Keratinocyte (primary cell): ENCODE results near the gene USP34. TPM values are rescaled to one million over a fixed set of nuclear protein-coding genes. Genes with fewer than 3 reads are reported as not detected.

Experiments
- DNase-seq: peaks from one replicate; pipeline ENCODE4 v3.0.0-alpha.2; 2011; ENCODE audit warnings: low read depth, missing footprints, low spot score
- FAIRE-seq: peaks from 2 replicates; lab custom pipeline; 2011; peaks lifted over from hg19 to GRCh38; lab: Jason Lieb, UNC
- H2AFZ ChIP-seq: 2 replicates; pipeline ENCODE4 v1.6.0; 2012; ENCODE audit warnings: low read length, control low read depth, inconsistent platforms; ENCODE audit not compliant: control insufficient read depth
- H3K27ac ChIP-seq: 2 replicates; pipeline ENCODE4 v1.5.1; 2011; ENCODE audit warnings: low read length; ENCODE audit not compliant: control insufficient read depth, insufficient read depth
- H3K27me3 ChIP-seq: 3 replicates; pipeline ENCODE4 v1.6.0; 2011; ENCODE audit warnings: low read length; ENCODE audit not compliant: control insufficient read depth, insufficient read depth; ENCODE audit errors: extremely low read depth
- H3K36me3 ChIP-seq, 2 experiments: 2 replicates in 1 of 2; 3 replicates in 1 of 2; pipeline ENCODE4 v1.5.1; 2011; ENCODE audit warnings: low read length in 2 of 2, mild to moderate bottlenecking in 1 of 2; ENCODE audit not compliant: control insufficient read depth in 2 of 2, insufficient read depth in 2 of 2; ENCODE audit errors: extremely low read depth in 1 of 2
- H3K4me1 ChIP-seq: 3 replicates; pipeline ENCODE4 v1.5.1; 2011; ENCODE audit warnings: low read length; ENCODE audit not compliant: control insufficient read depth, insufficient read depth; ENCODE audit errors: extremely low read depth
- H3K4me2 ChIP-seq: 3 replicates; pipeline ENCODE4 v1.6.0; 2011; ENCODE audit warnings: low read depth, low read length; ENCODE audit not compliant: control insufficient read depth, insufficient read depth; ENCODE audit errors: extremely low read depth
- H3K4me3 ChIP-seq, 3 experiments: fragments of 200-600 bp in 1 of 3; sonication (generic) in 1 of 3; 2 replicates in 2 of 3; 3 replicates in 1 of 3; pipeline ENCODE4 v1.5.1; 2011 to 2016; ENCODE audit warnings: low read length in 3 of 3, mild to moderate bottlenecking in 3 of 3, control low read depth in 2 of 3, inconsistent platforms in 1 of 3, low read depth in 1 of 3, mixed read lengths in 1 of 3, mixed run types in 1 of 3, moderate library complexity in 1 of 3; ENCODE audit not compliant: control insufficient read depth in 2 of 3, insufficient read depth in 2 of 3; ENCODE audit errors: extremely low read depth in 1 of 3
- H3K79me2 ChIP-seq: 2 replicates; pipeline ENCODE4 v1.6.0; 2012; ENCODE audit warnings: low read length; ENCODE audit not compliant: control insufficient read depth, insufficient read depth
- H3K9ac ChIP-seq: 3 replicates; pipeline ENCODE4 v1.6.0; 2011; ENCODE audit warnings: low read length; ENCODE audit not compliant: control insufficient read depth, insufficient read depth; ENCODE audit errors: extremely low read depth
- H3K9me1 ChIP-seq: 3 replicates; pipeline ENCODE4 v1.6.0; 2011; ENCODE audit warnings: low read length; ENCODE audit not compliant: control insufficient read depth, insufficient read depth; ENCODE audit errors: extremely low read depth
- H3K9me3 ChIP-seq: 2 replicates; pipeline ENCODE4 v1.5.1; 2012; ENCODE audit warnings: low read depth, low read length; ENCODE audit not compliant: control insufficient read depth
- H4K20me1 ChIP-seq: 3 replicates; pipeline ENCODE4 v1.6.0; 2011; ENCODE audit warnings: low read length; ENCODE audit not compliant: control insufficient read depth, insufficient read depth; ENCODE audit errors: extremely low read depth
- EZH2 ChIP-seq: IDR thresholded peaks from one replicate; pipeline ENCODE4 v1.6.1; 2012; ENCODE audit warnings: inconsistent platforms, mild to moderate bottlenecking, low read length, moderate library complexity
- dilution Hi-C: fragments of 300-500 bp; cut with MboI; formaldehyde crosslinking; loops from one replicate; pipeline ENCODE4 v1.7.0; 2020; ENCODE audit warnings: low sequenced_read_pairs; ENCODE audit not compliant: extremely low pct_ligation_motif_present
- polyA plus RNA-seq, 5 experiments: library from polyadenylated mRNA; depleted of rRNA in 3 of 5; stranded (reverse) in 3 of 5; stranded (forward) in 1 of 5; unstranded in 1 of 5; fragments of >200 nt; gene quantifications; 1 replicate in 1 of 5; 2 replicates in 3 of 5; 3 replicates in 1 of 5; pipeline versions ENCODE4 v1.2.1 to v1.2.3, GENCODE V29; 2011 to 2012; ENCODE audit warnings: missing spikeins in 2 of 5, low read depth in 1 of 5, low replicate concordance in 1 of 5
- TF ChIP-seq, protein P1 (sequence below), 3 experiments: IDR thresholded peaks in 1 of 3; conservative IDR thresholded peaks in 1 of 3; optimal IDR thresholded peaks in 1 of 3; 2 replicates in 2 of 3; 3 replicates in 1 of 3; pipeline versions ENCODE3 to v1.5.1; 2011; ENCODE audit warnings: low read length in 3 of 3, mild to moderate bottlenecking in 3 of 3, moderate library complexity in 2 of 3, control low read depth in 1 of 3, inconsistent platforms in 1 of 3; ENCODE audit not compliant: insufficient read depth in 2 of 3; ENCODE audit errors: extremely low read depth in 1 of 3

The USP34 gene
- polyA plus RNA-seq, 1 donor (not counting 4 experiments of a cell fraction or from before 2014, with no cell fraction given) = 54.7 TPM

DNA sequence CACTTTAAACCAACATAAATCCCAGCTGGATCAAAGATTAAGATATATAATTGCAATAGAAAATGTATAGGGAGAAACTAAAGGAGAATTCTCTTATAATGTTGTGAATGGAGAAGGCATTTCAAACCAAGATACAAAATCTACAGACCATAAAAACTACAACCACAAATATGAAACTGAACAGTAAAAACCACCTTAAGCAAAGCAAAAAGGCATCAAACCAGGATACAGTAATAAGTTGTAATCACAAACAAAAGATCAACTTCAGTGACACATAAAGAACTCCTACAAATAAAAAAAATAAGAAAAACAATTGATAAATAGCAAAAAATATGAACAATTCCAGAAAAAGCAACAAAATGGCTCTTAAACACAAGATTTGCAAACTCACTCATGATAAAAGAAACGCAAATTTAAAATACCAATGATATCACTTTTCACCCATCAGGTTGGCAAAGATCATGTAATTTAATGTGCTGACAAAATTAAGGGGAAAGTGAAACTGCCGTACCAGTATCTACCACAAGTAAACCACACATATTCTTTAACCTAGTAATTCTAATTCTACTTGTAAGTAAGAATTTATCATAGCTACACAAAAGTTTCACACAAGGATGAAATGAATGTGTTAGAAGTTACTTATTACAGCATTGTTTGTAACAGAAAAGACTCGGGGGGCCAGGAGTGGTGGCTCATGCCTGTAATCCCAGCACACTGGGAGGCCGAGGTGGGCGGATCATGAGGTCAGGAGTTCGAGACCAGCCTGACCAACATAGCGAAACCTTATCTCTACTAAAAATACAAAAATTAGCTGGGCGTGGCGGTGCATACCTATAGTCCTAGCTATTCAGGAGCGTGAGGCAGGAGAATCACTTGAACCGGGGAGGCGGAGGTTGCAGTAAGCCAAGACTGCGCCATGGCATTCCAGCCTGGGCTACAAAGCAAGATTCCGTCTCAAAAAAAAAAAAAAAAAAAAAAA is 101.9 kb downstream of the USP34 start:
- FAIRE-seq = no peak
- H3K36me3 ChIP-seq = peaks cover 2 to 22% of the 10 kb centered on the region in 2 experiments
- TF ChIP-seq EZH2 = no peak
- TF ChIP-seq, protein P1, sequence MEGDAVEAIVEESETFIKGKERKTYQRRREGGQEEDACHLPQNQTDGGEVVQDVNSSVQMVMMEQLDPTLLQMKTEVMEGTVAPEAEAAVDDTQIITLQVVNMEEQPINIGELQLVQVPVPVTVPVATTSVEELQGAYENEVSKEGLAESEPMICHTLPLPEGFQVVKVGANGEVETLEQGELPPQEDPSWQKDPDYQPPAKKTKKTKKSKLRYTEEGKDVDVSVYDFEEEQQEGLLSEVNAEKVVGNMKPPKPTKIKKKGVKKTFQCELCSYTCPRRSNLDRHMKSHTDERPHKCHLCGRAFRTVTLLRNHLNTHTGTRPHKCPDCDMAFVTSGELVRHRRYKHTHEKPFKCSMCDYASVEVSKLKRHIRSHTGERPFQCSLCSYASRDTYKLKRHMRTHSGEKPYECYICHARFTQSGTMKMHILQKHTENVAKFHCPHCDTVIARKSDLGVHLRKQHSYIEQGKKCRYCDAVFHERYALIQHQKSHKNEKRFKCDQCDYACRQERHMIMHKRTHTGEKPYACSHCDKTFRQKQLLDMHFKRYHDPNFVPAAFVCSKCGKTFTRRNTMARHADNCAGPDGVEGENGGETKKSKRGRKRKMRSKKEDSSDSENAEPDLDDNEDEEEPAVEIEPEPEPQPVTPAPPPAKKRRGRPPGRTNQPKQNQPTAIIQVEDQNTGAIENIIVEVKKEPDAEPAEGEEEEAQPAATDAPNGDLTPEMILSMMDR (optimal IDR thresholded peaks at IDR 0.05 in 1 of 3, IDR thresholded peaks at IDR 0.05 in 1 of 3, conservative IDR thresholded peaks at IDR 0.05 in 1 of 3; ENCODE audit: extremely low read depth in 1 of 3, insufficient read depth in 2 of 3, low read length in 3 of 3) = no peak

DNA sequence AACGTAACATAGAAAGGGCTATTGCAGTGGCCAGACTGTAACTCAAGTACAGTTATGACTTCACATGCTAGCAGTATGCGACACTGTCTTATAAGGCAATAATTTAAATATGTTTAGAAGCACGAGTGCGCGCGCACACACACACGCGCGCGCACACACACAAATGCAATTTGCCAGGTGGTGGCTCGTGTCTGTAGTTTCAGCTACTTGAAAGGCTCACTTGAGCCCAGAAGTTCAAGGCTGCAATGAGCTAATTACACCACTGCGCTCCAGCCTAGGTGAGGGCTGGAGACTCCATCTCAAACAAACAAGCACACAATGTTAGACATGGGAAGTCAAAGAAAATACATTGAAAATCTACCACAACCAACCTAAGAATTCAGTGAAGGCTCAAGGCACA is 103.7 kb downstream of the USP34 start:
- H3K9me1 ChIP-seq = no peaks in the 10 kb centered on the region
- no peak overlapping the region for H2AFZ ChIP-seq
- no peaks in the 10 kb centered on the region for H3K4me1 ChIP-seq
- H3K27ac ChIP-seq = no peak overlapping the region
- peaks cover 12% of the 10 kb centered on the region for H3K79me2 ChIP-seq
- no peak for FAIRE-seq
- no peaks in the 10 kb centered on the region for H4K20me1 ChIP-seq
- DNase-seq = no peak
- H3K4me3 ChIP-seq = no peak overlapping the region
- no peak overlapping the region for H3K9ac ChIP-seq
- no peaks in the 10 kb centered on the region for H3K9me3 ChIP-seq
- dilution Hi-C loops = no loop called here
- no peak for TF ChIP-seq EZH2
- TF ChIP-seq, protein P1 (optimal IDR thresholded peaks at IDR 0.05 in 1 of 3, IDR thresholded peaks at IDR 0.05 in 1 of 3, conservative IDR thresholded peaks at IDR 0.05 in 1 of 3; ENCODE audit: extremely low read depth in 1 of 3, insufficient read depth in 2 of 3, low read length in 3 of 3) = no peak
- H3K4me2 ChIP-seq = no peak overlapping the region
- peaks cover 4 to 19% of the 10 kb centered on the region in 2 experiments for H3K36me3 ChIP-seq
- no peaks in the 10 kb centered on the region for H3K27me3 ChIP-seq

More for the DNA sequence above, 101.9 kb downstream of the USP34 start:
- H3K27me3 ChIP-seq = no peaks in the 10 kb centered on the region
- dilution Hi-C loops = no loop called here
- no peak overlapping the region for H3K27ac ChIP-seq
- H3K9ac ChIP-seq = no peak overlapping the region
- H3K4me3 ChIP-seq = no peak overlapping the region
- no peak overlapping the region for H3K4me2 ChIP-seq
- H3K79me2 ChIP-seq = peaks cover 10% of the 10 kb centered on the region
- H3K9me3 ChIP-seq = no peaks in the 10 kb centered on the region
- no peak for DNase-seq
- H2AFZ ChIP-seq = no peak overlapping the region
- no peaks in the 10 kb centered on the region for H3K4me1 ChIP-seq
- no peaks in the 10 kb centered on the region for H4K20me1 ChIP-seq
- no peaks in the 10 kb centered on the region for H3K9me1 ChIP-seq
